Measurements from ENCODE around the gene CANT1. TPM values are rescaled to one million over a fixed set of nuclear protein-coding genes. Genes with fewer than 3 reads are reported as not detected.

The CANT1 gene
- total RNA-seq, 2 experiments from 2014 or later = 28.3 to 30.0 TPM

- Mint-ChIP-seq H3K9me3 (no peaks in the 10 kb centered on the region), H3K27ac (peak overlapping the region; percentile 20), H3K27me3 (no peaks in the 10 kb centered on the region), H3K4me3 (peak overlapping the region; percentile 68), H3K4me1 (ENCODE audit: low read depth) (peaks cover 13% of the 10 kb centered on the region), H3K36me3 (ENCODE audit: low read depth) (peaks cover 17% of the 10 kb centered on the region)
- ChIA-PET CTCF (no interaction called here), POLR2A (no interaction called here)
- Histone ChIP-seq H3K27me3 (ENCODE audit: control insufficient read depth in 1 of 2, insufficient read depth in 2 of 2, low read length in 2 of 2) (no peaks in the 10 kb centered on the region), H3K36me3 (ENCODE audit: insufficient read depth, low read length) (peaks cover 12% of the 10 kb centered on the region), H3K4me3 (ENCODE audit: low read length) (no peak overlapping the region), H3K9me3 (ENCODE audit: control insufficient read depth in 1 of 2, insufficient read depth in 1 of 2, low read length in 2 of 2) (peaks cover 0 to under 1% of the 10 kb centered on the region in 2 experiments), H3K4me1 (ENCODE audit: insufficient read depth, low read length) (peaks cover 51% of the 10 kb centered on the region), H3K27ac (ENCODE audit: low read depth in 1 of 2, low read length in 2 of 2) (no peak overlapping the region)
- no peak for TF ChIP-seq CTCF (IDR thresholded peaks at IDR 0.05)
- intact Hi-C loops (cut with DNase I, micrococcal nuclease) = no loop called here
- ATAC-seq (ENCODE audit: poor library complexity) (no peak), DNase-seq (no peak)
Measured at GRCh38 chr17:78977681-78977943, 32.0 kb downstream of the CANT1 start.

- Mint-ChIP-seq H3K27ac (peak overlapping the region; percentile 20), H3K36me3 (ENCODE audit: low read depth) (peaks cover 17% of the 10 kb centered on the region), H3K4me1 (ENCODE audit: low read depth) (peaks cover 13% of the 10 kb centered on the region), H3K9me3 (no peaks in the 10 kb centered on the region), H3K27me3 (no peaks in the 10 kb centered on the region), H3K4me3 (peak overlapping the region; percentile 68)
- peaks cover 15% of the 10 kb centered on the region for H3K36me3 ChIP-seq (ENCODE audit: insufficient read depth, low read length)
- no peak overlapping the region for H3K4me3 ChIP-seq (ENCODE audit: low read length)
- POLR2A ChIA-PET = no interaction called here
- intact Hi-C loops (cut with DNase I, micrococcal nuclease) = no loop called here
- ATAC-seq (ENCODE audit: poor library complexity) (no peak), DNase-seq (no peak)
- peaks cover 51% of the 10 kb centered on the region for H3K4me1 ChIP-seq (ENCODE audit: insufficient read depth, low read length)
- peaks cover 0 to 5% of the 10 kb centered on the region in 2 experiments for H3K9me3 ChIP-seq (ENCODE audit: control insufficient read depth in 1 of 2, insufficient read depth in 1 of 2, low read length in 2 of 2)
- TF ChIP-seq CTCF (IDR thresholded peaks at IDR 0.05) = no peak
- no peaks in the 10 kb centered on the region for H3K27me3 ChIP-seq (ENCODE audit: control insufficient read depth in 1 of 2, insufficient read depth in 2 of 2, low read length in 2 of 2)
- H3K27ac ChIP-seq (ENCODE audit: low read depth in 1 of 2, low read length in 2 of 2) = no peak overlapping the region
- CTCF ChIA-PET = no interaction called here
Measured at GRCh38 chr17:78976907-78977680, 32.5 kb downstream of the CANT1 start.

GRCh38 chr17:78974635-78975591, 34.7 kb downstream of the CANT1 start:
- H3K4me1 ChIP-seq (ENCODE audit: insufficient read depth, low read length) = peaks cover 54% of the 10 kb centered on the region
- no peak for TF ChIP-seq CTCF (IDR thresholded peaks at IDR 0.05)
- peaks cover 26% of the 10 kb centered on the region for H3K36me3 Mint-ChIP-seq (ENCODE audit: low read depth)
- H3K9me3 Mint-ChIP-seq = no peaks in the 10 kb centered on the region
- POLR2A ChIA-PET = no interaction called here
- CTCF ChIA-PET = no interaction called here
- no peak overlapping the region for H3K27ac ChIP-seq (ENCODE audit: low read depth in 1 of 2, low read length in 2 of 2)
- ATAC-seq (ENCODE audit: poor library complexity) (no peak), DNase-seq (no peak)
- peaks cover 17% of the 10 kb centered on the region for H3K36me3 ChIP-seq (ENCODE audit: insufficient read depth, low read length)
- H3K4me1 Mint-ChIP-seq (ENCODE audit: low read depth) = peaks cover 18% of the 10 kb centered on the region
- intact Hi-C loops (cut with DNase I, micrococcal nuclease) = no loop called here
- H3K4me3 ChIP-seq (ENCODE audit: low read length) = no peak overlapping the region
- H3K27me3 ChIP-seq (ENCODE audit: control insufficient read depth in 1 of 2, insufficient read depth in 2 of 2, low read length in 2 of 2) = no peaks in the 10 kb centered on the region
- H3K9me3 ChIP-seq (ENCODE audit: control insufficient read depth in 1 of 2, insufficient read depth in 1 of 2, low read length in 2 of 2) = peaks cover 0 to 9% of the 10 kb centered on the region in 2 experiments
- no peak overlapping the region for H3K4me3 Mint-ChIP-seq
- H3K27ac Mint-ChIP-seq = no peak overlapping the region
- H3K27me3 Mint-ChIP-seq = no peaks in the 10 kb centered on the region
